D341Med (cell line): ENCODE results near the gene EFR3B.
"Not testable (repeated sequence)": the region's sequence is repeated elsewhere in the genome, so short reads cannot be mapped to it uniquely, and the experiment has no call there.

Experiments used
- DNase-seq: peaks from one replicate; pipeline ENCODE4 v3.0.0; 2012; ENCODE audit warnings: low spot score

Gene EFR3B

DNA sequence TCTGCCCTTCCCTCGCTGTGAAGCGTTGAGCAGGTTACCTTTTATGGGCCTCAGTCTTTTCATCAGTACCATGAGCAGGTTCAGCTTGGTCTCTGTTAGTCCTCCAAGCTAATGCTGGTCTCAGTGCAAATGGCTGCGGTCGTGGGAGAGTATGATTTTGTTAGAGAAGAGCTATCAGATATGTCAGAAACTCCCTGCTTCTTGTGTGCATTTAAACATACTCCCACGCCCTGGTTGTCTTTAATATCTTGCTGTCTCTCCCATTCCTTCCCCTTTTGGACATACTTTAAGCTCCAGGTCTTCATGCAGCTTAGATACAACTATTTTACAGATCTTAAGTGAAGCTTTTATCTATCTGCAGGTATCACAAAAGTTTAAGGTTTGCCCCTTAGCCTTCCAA, 62.9 kb downstream of the EFR3B start:
- no peak for DNase-seq

DNA sequence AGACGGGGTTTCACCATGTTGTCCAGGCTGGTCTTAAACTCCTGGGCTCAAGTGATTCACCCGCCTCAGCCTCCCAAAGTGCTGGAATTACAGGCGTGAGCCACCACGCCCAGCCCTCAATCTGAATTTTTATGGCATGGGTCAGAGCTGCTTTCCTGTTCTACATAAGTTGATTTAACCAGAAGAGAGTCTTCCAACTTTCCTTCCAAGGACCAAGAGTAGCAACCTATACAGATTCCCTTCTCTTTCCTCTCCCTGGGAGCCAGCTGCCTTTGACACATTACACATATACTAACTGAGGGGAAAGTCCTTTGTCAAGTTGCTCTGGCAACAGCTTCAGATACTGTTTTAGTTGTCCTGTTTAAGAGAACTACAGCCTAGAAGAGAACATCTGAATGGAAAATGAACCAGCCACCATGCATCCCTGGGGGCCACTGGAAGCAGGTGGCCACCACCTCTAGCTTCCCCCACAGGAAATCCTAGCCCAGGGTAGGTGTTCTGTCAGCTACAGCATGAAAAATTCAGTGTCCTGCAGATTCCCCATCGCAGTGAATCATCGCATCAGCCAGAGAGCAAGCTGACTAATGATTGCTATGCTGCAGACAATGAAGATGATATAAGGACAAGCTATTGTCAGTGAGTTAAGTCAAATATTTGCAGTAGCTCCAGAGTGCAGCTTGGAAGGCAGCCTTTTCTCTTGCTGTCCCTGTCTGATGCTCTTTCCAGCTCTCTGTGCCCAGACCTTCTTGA, 63.6 kb downstream of the EFR3B start:
- DNase-seq = no peak

GRCh38 chr2:25109822-25110221, 67.9 kb downstream of the EFR3B start:
- no peak for DNase-seq

DNA sequence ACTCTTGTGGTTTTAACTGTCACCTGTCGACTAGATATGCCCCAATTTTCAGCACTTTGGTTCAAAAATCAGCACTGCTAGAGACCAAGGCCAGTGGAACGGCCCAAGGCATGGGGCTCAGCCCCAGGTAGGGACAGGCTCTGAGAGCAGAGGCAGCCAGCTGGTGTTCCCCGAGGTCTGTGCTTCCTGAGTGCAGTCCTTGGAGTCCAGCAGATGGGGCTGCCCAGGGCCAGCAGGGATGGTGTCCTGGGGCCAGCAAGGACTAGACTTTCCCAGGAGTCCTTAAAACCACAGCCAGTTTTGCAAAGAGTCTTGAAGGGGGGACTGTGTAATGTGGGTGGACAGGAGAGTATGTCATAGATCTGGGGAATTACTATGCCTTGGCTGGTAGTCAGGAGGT, 70.2 kb downstream of the EFR3B start:
- DNase-seq = no peak

GRCh38 chr2:25115249-25115883, 73.5 kb downstream of the EFR3B start:
- no peak for DNase-seq

DNA sequence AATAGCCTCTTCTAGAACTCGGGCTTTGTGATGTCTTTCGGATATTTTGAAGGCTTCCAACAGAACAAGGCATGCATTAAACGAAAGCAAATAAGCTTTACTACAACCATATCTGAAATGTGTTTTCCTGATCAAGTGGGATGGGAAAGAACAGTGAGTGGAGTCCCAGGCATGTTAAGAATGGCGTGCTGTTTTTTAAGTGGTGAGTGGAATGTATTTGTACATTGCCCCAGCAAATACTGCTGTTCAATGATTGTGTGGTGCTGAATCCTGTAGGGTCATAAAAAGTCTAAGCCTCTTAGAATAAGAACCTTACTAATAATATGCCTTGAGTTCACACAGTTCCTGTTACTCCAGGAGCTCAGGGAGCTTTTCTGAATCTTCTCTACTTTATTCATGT, 74.0 kb downstream of the EFR3B start:
- no peak for DNase-seq

GRCh38 chr2:25116956-25117355, 75.1 kb downstream of the EFR3B start:
- no peak for DNase-seq

DNA sequence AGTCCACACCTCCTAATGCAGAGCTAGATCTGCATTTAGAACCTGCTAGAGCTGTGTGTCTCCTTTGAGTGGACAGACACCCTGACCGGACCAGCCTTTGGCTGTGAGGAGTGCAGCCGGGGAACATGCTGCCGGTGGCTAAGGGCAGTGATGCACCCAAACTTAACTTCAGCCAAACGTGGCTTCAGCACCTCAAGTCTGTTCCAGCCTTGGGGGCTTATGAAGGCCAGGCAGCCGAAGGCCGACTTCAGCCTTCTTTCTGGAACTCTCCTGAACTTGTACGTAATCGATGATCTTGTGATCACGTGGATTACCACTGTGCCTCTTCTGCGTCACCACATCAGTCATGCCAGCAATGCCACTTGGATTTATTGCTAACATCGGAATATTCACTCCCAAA, 77.4 kb downstream of the EFR3B start:
- no peak for DNase-seq

- no peak for DNase-seq
These were observed 80.5 kb downstream of the EFR3B start for GRCh38 chr2:25122367-25122766.

DNA sequence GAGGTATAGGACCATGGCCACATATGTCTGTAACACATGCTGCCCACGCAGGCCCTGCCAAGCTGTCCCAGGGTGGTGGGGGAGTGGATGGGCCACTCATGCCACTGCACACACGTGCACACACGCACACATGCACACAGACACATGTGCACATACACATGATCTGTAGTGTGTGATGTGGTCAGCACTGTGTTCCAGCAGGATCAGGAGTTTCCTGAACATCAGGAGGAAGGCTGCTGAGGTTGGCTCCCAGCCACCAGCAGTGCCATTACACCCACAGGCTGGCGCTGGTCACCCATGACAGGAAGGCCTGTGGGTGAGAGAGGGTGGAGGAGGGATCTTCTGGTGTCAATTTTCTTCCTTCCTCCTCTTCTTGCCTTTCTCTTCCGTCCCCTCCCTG, 81.8 kb downstream of the EFR3B start:
- no peak for DNase-seq

- no peak for DNase-seq
These were observed 83.3 kb downstream of the EFR3B start for GRCh38 chr2:25125189-25125588.

- DNase-seq = no peak
These were observed 84.1 kb downstream of the EFR3B start for GRCh38 chr2:25125976-25126375.

GRCh38 chr2:25127071-25127470, 85.2 kb downstream of the EFR3B start:
- not testable (repeated sequence) for DNase-seq

DNA sequence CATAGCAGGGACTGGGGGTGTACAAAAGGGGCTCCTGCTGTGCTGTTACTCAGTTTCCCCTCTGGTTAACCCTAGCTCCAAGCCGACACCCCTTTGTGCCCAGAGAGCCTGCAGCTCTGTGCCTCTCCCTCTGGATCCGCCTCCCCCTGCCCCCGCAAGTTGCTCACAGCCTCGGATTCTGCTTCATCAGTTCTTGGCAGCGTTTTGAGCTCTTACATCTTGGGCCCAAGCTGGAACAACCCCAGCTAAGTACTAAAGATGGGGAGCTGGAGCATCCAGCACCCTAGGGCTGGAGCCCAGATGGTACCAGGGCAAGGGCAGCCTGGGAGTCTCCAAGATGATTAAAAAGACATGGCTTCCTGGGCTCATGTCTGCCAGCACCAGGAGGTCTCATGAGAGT, 85.8 kb downstream of the EFR3B start:
- no peak for DNase-seq

DNA sequence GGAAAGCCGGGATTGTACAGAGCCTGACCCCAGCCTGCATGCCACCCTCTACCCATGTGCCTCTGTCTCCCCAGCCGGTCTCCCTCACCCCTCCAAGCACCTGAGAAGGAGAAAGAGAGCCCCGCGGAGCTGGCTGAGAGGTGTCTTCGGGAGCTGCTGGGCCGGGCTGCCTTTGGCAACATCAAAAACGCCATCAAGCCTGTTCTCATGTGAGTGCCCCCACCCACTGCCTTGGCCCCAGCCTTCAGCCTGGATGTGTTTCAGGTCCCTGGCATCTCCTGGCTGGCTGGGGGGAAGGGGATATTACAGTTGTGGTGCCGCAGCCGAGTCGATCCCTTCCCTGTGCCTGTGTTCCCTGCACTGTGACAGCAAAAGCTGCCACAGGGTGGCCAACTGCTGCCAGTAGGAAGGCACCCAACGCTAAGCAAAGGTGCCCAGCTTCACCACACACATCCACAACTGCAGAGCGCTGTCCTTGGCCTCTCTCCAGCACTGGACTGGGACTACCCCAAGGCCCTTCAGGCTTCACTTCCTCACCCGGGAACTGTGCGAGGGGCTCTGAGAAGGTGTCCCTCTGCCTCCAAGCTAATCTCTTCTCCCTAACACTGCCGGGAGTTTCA, 88.1 kb downstream of the EFR3B start:
- no peak for DNase-seq

DNA sequence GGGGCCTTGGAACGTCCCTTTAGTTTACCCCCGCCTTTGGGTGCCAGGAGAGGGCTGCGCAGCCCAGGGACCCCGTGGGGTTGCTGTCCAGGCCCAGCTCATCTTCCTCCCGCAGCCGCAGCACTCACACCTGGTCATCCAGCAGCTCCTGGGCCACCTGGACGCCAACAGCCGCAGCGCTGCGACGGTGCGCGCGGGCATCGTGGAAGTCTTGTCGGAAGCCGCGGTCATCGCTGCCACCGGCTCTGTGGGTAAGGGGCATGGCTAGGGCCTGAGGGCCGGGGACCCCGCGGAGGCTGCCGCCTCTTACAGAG, 89.3 kb downstream of the EFR3B start:
- no peak for DNase-seq

GRCh38 chr2:25131567-25132298, 89.9 kb downstream of the EFR3B start:
- no peak for DNase-seq

DNA sequence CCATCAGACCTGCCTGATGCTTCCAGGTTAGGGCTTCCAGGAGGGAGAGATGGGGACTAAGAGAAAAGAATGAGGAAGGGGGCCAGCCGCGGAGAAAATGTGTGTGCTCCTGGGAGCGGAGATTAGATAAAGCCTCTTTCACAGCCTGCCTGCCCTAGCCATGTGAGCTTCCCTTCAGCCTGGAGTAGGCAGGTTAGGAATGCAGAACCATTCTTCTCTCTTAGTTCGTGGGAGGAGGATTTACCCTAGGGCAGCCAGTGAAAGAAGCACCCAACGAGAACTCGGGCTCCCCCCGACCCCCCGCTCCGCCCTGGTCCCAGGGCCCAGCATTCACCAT, 90.4 kb downstream of the EFR3B start:
- DNase-seq = no peak

- no peak for DNase-seq
These were observed 90.8 kb downstream of the EFR3B start for GRCh38 chr2:25132693-25133092.

- DNase-seq = not testable (repeated sequence)
These were observed 98.7 kb downstream of the EFR3B start for GRCh38 chr2:25140535-25140934.

DNA sequence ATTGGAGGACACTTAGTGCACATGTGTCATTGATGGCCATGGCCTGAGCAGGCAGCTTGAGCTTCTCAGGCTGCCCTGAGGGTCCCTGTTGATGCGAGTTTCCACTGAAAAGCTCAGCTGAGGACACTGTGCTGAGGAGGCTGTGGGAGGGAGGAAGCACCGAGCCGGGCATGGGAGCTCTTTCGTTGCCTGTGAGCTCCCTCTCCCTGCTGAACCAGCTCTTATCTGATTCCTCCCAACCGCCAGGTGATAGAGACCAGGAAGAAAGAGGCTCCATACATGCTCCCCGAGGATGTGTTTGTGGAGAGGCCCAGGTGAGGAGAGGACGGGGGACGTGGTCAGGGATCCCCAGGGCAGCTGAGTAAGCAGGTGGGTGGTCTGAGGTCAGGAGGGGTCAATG, 99.2 kb downstream of the EFR3B start:
- no peak for DNase-seq

- DNase-seq = no peak
These were observed 103.9 kb downstream of the EFR3B start for GRCh38 chr2:25145803-25146202.

- DNase-seq = no peak
These were observed 105.0 kb downstream of the EFR3B start for GRCh38 chr2:25146896-25147295.
